HL-60/S4 treated with retinoic acid at 250 ng/mL for 4 days and 3 days (cell line): ENCODE measurements around the gene DGCR2.
"Not testable (repeated sequence)": the region's sequence is repeated elsewhere in the genome, so short reads cannot be mapped to it uniquely, and the experiment has no call there.

Experiments used
- in situ Hi-C: fragments of 300-500 bp; cut with MboI; formaldehyde crosslinking; loops from 2 replicates; pipeline ENCODE4 v1.7.0; 2022; ENCODE audit warnings: low sequenced_read_pairs

Gene DGCR2

DNA sequence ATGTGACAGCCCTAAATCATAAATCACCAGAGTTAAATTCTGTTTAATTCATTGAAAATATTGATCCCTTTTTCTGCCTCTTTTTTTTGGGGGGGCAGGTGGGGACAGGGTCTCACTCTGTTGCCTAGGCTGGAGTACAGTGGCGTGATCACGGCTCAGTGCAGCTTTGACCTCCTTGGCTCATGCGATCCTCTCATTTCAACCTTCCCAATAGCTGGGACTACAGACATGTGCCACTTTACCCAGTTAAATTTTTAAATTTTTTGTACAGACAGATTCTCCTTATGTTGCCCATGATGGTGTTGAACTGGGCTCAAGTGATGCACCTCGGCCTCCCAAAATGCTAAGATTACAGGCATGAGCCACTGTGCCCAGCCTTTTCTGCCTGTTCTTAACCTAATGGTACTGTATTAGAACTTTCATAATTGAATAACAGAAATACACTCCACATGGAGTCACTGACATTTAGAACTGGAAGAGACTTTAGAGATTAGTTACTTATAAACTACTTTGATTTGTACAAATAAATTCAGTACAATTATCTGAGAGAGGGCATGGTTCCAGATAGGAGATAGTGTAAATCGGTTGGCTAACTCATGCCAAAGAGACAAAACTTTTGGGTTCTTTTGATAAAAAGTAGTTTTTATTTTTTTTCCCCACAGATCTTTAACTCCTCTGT lies 109.8 kb downstream of the DGCR2 start:
- in situ Hi-C loops = no loop called here

DNA sequence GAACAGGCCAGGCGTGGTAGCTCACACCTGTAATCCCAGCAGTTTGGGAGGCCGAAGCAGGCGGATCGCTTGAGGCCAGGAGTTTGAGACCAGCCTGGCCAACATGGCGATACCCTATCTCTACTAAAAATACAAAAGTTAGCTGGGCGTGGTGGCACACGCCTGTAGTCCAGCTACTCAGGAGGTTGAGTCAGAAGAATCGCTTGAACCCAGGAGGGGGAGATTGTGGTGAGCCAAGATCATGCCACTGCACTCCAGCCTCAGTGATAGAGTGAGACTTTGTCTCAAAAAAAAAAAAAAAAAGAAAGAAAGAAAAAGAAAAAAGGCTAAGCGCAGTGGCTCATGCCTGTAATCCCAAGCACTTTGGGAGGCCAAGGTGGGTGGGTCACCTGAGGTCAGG lies 110.6 kb downstream of the DGCR2 start:
- in situ Hi-C loops = not testable (repeated sequence)

DNA sequence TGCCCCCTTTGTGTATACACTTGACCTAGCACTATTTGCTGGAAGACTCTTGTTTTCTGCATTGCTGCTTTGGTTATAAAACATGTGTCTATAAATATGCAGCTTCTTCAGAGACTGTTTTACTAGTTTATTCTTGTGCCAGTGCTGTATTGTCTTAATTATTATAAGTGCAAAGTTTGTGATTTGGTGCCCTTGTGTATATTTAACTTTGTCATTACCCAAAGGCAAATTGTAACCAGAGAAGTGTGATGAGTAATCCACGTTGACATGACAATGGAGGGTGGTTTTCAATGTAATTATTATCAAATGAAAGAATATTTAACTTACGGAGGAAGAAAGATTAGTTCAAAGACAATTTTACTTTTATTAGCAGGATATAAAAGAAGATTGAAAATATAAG lies 111.1 kb downstream of the DGCR2 start:
- in situ Hi-C loops = no loop called here

DNA sequence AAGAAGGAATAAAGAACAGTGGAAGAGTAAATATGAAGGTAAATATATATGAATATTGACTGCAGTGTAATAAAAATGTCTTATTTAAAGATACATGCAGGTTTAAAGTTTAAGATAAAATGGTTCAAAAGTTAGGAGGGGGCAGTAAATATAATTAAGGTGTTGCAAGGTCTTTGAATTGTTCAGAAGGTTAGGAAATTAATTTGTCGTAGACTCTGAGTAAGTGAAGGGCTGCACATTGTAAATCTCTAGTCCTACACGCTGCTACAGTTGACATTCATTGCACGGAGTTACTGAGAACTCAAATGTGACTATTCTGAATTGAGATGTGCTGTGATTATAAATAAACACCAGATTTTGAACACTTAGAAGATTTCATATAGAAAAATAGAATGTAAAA lies 116.3 kb downstream of the DGCR2 start:
- in situ Hi-C loops = no loop called here

DNA sequence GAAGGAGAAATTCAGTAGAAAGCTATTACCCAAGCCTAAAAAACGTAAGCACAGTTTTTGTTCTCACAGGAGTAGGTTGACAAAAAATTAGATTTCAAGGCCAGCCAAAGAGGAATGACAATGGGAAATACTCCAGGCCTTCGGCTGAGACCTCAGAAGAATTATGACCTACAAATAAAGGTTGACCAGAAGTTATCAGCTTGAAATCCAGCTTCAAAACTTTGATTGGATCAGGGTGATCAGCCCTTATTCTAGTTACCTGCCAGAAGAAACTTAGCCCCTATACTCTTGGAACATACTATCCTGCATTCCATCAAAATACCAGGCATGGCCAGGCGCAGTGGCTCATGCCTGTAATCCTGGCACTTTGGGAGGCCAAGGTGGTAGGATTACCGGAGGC lies 117.7 kb downstream of the DGCR2 start:
- in situ Hi-C loops = no loop called here

DNA sequence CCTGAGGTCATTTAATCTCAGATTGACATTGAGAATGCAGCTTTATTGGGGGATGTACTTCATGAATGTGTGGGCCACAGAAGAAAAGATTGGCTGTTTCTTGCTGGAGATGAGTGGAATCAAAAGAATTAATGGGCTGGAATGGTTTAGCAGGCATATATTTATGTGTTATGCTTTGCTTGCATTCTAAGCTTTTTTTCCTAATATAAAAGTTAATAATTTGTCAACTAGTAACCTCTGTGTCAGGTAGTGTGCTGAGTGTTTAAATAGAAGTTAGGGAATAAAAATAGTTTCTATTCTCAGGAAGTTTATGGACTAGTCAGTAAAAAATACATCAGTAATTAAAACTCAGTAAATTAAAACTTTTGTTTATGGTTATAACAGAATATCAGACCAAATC lies 118.7 kb downstream of the DGCR2 start:
- in situ Hi-C loops = no loop called here

DNA sequence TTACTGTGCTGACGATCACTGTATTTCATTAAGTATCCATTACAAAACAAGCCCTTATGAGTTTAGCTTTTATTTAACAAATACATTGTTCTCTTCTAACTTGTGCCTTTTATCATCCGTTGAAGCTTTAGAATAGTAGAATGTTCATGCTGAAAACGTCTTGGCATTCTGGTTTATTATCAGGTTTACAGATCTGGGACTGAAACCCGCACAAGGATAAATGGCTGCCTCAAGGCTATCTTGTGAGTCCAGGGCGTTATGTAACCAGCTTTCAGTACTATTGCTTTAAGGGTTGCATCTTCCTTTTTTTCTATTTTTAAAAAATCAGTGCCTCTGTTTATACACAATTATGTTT lies 119.6 kb downstream of the DGCR2 start:
- in situ Hi-C loops = no loop called here

DNA sequence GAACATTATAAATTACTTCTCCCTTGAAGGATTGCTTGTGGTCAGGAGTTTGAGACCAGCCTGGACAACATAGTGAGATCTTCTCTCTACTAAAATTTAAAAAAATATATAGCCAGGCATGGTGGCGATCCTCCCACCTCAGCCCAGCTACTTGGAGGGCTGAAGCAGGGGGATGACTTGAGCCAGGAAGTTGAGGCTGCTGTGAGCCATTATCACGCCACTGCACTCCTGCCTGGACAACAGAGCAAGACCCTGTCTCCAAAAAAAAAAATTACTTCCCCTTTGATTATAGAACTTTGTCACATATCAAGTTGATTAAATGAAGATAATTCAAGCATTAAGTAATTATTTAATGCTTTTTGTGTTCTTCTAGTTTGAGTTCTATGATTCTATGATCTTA lies 121.0 kb downstream of the DGCR2 start:
- in situ Hi-C loops = no loop called here

DNA sequence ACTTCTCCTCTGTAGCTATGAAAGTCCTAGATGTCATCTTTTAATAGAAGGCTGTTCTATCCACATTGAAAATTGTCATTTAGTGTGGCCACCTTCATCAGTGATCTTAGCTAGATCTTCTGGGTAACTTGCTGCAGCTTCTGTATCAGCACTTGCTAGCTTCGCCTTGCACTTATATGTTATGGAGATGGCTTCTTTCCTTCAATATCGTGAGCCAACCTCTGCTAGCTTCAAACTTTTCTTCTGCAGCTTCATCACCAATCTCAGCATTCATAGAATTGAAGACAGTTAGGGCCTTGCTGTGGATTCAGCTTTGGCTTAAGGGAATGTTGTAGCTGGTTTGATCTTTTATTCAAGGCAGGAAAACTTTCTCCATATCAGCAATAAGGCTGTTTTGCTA lies 122.1 kb downstream of the DGCR2 start:
- in situ Hi-C loops = not testable (repeated sequence)

DNA sequence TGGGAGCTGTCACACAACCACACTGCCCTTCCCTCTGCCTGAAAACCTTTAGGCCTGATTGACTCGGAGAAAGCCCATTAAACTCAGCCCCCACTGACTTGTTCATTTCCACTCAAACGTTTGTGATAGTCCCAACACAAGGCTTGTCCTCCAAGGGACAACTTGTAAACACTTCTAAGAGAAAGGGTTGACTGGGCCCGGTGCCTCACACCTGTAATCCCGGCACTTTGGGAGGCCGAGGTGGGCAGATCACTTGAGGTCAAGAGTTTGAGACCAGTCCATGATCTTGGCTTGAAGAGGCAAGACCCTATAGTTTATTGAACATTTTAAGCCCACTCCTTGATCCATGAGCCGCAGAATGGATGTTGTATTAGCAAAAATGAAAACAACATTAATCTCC lies 122.8 kb downstream of the DGCR2 start:
- in situ Hi-C loops = loop anchor here (25.0 kb wide), 1 partner anchor 638 kb away; no protein-coding TSS in a partner anchor

DNA sequence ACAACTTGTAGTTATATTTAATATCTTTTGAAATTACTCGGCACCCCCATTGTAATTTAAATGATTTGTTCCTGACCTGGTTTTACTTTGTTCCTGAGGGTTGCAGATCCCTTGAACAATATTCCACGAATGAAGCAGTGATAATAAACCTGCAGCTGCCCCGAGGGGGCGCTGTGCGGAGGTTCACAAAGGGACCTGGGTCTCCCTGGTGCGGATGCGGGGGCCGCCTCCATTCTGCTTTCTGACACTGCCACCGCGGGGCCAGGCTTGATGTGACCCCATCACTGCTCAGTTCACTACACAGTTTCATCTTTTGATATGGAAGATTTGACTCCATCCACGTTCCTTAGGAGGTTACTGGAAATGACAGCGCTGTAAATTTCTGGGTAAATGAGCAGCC lies 123.2 kb downstream of the DGCR2 start:
- in situ Hi-C loops = loop anchor here (25.0 kb wide), 1 partner anchor 638 kb away; no protein-coding TSS in a partner anchor

DNA sequence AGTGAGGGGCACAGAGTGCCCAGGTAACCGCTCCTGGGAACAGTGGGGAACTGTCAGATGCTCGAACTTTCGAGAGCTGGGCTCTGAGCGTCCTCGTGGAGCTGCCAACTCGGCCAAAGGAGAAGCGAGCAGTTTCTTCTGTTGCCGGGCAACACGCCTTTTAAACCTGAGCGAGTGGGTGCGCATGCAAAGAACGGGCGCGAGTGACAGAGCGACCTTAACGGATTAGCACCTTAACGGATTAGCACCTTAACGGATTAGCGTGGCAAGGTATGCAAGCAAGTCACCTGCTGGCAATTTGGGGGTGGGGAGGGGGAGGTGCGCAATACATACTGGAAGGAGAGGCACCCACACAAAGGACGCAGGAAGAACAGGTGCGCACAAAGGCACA lies 124.3 kb downstream of the DGCR2 start:
- in situ Hi-C loops = loop anchor here (25.0 kb wide), 1 partner anchor 639 kb away; no protein-coding TSS in a partner anchor

DNA sequence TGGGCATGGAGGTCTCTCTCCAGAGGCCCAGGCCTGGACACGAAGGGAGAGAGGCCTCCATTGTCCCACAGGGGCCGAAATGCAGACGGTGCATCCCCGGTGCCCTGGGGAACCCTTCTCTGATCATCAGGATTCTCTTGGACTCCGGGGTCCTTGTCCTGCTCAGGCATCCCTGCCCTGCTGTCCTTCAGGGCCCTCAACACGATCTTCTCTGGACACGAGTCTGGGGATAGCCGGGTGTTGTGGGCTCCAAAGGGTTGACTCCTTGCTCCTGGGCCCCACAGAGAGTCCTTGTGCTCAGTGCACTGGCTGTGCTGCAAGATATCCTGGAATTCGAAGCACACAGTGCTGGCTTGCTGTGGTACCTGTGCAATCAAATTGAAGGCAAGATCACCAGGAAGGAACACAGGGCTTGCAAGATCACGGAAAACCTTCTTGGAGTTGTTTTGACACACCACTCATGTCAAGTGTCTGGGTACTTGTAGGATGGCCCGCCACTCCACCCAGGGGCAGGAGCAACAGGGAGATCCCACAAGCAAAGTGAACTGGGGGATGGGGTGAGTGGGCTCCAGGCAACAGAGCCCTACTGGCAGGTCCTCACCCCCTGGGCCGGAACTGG lies 124.8 kb downstream of the DGCR2 start:
- in situ Hi-C loops = loop anchor here (25.0 kb wide), 1 partner anchor 640 kb away; no protein-coding TSS in a partner anchor

DNA sequence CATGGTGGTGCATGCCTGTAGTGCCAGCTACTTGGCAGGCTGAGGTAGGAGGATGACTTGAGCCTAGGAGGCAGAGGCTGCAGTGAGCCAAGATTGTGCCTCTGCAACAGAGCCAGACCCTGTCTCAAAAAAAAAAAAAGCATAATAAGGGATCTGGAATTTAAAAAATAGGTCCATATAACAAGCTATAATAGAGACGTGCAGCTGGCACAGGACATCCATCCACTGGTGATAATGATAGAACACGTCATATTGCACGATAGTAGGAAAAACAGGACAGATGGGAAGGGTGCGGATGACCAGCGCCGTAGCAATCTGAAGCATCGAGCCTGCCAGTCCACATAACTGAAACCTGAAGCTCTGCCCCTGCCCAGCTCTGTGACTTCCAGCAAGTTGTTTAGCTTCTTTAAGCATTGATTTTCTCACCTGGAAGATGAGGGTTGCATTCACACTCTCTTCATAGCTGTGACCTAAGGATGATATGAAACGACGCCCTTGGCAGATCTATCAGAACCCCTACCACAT lies 125.8 kb downstream of the DGCR2 start:
- in situ Hi-C loops = loop anchor here (25.0 kb wide), 1 partner anchor 641 kb away; no protein-coding TSS in a partner anchor

DNA sequence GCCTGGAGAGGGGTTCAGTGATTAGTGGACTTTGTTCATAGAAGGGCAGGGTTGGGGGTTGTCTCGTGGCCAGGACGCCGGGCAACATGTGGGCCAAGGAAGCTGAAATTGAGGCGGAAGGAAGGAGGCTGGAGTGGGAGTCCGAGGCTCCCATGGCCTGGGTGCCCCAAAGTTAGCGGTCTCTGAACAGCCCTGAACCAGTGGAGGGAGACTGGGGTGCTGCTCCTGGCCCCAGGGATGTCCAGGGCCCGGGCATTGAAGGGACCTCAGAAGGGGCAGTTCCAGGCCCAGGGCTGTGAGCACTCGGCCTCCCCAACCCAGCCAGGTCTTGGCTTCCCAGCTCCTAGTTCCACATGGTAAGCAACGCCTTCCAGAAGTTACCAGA lies 126.9 kb downstream of the DGCR2 start:
- in situ Hi-C loops = loop anchor here (25.0 kb wide), 1 partner anchor 642 kb away; no protein-coding TSS in a partner anchor

DNA sequence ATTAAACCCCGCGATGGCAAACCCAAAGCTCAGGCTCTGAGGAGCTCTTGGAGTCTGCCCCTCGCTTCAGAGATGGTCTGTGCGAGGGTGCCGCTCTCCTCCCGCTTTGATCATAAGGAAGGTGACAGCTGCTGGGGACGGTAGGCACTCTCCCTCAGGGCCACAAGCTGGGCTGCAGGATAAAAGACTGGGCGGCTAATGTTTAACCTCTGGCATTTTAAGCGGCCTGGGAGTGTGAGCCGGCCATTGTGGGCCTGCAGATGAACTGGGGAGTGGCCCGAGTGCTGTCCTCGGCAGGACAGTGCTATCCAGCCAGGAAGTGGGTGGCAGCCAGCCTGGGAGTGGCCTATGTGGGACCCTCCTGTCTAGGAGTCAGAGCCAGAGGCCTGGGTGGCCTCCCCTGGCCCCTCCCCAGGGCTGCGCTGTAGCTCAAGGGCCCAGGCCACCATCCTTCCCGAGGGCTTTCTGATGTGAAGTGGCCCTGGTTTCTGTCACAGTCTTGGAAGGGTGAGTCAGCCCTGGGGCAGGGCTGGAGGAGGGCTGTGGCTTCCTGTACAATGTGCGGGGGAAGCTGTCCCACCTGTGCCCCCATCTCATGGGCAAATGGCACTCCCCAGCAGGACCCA lies 127.4 kb downstream of the DGCR2 start:
- in situ Hi-C loops = loop anchor here (25.0 kb wide), 1 partner anchor 642 kb away; no protein-coding TSS in a partner anchor

DNA sequence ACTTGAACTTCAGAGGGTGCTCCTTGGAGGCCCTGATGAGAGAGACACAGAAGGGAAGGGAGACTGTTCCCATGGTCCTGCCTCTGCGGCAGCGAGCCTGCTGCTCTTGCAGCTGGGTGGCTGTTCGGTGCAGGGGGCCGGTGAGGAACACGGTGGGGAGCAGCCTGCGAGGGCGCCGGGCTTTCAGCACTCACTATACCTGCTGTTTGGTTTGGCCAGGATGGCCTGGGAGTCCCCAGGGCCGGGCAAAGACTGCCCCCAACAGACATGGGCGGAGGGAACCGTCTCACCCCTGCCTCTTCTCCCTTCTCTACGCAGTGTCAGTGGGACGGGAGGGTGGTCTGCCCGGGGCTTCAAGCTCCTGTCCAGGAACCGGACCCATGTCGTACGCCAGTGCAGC lies 128.2 kb downstream of the DGCR2 start:
- in situ Hi-C loops = loop anchor here (25.0 kb wide), 1 partner anchor 643 kb away; no protein-coding TSS in a partner anchor

DNA sequence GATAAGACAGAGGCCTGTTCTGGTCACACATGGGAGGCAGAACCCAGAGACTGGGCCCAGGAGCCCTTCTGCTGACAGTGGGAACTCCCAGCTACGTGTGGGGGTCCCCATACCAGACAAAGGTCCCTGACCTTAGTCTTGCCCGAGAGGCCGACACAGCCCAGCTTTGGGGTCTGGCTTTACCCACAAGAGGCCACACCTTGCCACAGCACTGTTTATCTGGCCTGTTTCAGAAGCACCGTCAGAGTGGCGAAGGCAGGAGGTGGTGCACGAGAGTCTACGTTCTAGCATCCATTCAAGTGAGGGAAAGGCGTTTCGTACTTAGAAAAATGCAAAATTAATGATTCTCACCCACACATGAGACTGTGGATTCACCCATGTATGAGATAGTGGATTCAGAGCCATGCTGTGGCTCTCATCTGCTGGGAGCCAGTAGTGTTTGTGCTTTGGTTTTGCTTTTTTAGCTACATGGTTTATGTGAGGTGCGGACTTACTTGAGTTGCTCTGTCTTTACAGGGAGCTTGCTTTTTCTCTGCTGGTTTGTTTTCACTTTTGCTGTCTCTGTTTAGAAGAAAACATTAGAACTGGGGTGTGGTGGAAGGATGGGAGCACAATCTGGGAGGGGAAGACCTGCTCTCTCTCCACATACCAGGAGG lies 129.5 kb downstream of the DGCR2 start:
- in situ Hi-C loops = loop anchor here (25.0 kb wide), 1 partner anchor 645 kb away; no protein-coding TSS in a partner anchor

DNA sequence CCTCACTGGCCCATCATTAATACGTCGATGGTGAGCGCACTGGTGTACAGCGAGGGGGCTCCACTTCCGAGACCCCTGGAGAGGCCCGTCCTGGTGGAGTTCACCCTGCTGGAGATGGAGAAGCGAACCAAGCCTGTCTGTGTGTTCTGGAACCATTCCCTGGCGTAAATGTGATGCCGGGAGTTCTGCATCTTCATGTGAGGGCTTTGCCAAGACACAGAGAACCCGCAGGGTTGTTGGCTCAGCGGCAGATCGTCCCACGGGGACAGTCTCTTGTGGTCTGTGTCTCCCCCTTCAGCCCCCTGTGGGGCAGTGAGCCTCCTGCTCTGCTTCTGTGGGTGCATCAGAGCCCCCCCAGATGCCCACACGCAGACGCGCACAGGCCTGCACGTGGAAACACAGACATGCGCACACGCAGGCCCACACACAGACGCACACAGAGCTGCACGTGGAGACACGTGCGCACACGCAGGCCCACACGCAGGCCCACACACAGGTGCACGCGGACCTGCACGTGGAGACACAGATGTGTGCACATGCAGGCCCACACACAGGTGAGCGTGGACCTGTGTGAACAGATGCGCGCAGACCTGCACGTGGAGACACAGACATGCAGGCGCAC lies 130.3 kb downstream of the DGCR2 start:
- in situ Hi-C loops = loop anchor here (25.0 kb wide), 1 partner anchor 645 kb away; no protein-coding TSS in a partner anchor

DNA sequence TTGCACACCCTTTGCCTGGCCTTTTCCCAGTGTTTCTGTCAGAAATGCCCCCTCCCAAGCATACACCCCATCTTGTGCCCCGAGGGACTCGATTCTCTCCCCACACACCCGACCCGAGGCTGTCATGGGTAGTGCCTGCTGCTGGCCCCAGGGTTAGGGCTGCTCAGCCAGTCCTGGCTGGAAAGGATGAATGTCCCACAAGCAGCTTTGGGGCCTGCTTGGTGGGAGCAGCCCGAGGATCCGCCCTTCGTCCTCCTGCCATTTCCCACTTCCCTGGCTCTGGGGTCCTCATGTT lies 131.1 kb downstream of the DGCR2 start:
- in situ Hi-C loops = loop anchor here (25.0 kb wide), 1 partner anchor 646 kb away; no protein-coding TSS in a partner anchor
